Measurements from ENCODE around the gene CDC14B.
"Not testable (repeated sequence)": the region's sequence is repeated elsewhere in the genome, so short reads cannot be mapped to it uniquely, and the experiment has no call there.

CDC14B gene

DNA sequence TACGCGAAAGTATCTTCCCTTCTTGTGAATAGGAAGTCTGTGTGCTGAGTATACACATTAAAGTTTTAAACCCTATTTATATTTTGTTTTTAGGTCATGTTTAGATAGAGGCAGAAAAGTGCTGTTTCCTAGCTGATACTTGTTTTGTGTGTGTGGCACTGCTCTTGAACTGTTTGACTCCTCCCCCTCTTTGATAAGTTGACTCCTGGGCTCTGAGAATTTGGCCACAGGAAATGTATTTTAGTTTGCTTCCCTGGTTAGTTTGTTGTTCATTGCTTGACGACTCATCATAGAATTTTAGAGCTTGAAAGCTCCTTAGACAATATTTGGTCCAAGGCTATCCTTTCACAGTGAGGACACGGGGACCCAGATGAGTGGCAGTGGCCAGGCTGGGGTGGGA lies 2.0 kb upstream of the CDC14B start:
- DNase-seq, result no peak

- no peak for DNase-seq
Observed at GRCh38 chr9:96620832-96621269, 1.2 kb upstream of the CDC14B start.

- no peak for DNase-seq
Observed at GRCh38 chr9:96620181-96620514, 505 bp upstream of the CDC14B start.

DNA sequence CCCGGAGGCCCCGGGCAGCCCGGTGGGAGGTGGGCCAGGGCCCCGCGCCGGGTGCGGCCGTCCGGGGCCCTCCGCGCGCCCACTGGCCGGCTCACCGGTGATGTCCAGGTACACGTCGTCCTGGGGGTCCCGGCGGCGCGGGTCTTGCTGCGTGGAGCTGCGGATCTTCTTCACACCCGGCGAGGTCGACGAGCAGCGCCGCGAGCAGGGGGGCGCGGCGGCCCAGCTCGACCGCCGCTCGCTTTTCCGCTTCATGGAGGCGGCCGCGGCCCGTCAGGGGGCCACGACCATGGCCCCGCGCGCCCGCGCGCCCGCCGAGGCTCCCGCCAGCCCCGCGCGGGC lies 548 bp downstream of the CDC14B start:
- no peak for DNase-seq

GRCh38 chr9:96618209-96619123 lies 1.2 kb downstream of the CDC14B start:
- peak; percentile 6 for DNase-seq

GRCh38 chr9:96617439-96618185 lies 2.0 kb downstream of the CDC14B start:
- DNase-seq, result no peak

- no peak for DNase-seq
Observed at GRCh38 chr9:96616817-96617438, 2.7 kb downstream of the CDC14B start.

DNA sequence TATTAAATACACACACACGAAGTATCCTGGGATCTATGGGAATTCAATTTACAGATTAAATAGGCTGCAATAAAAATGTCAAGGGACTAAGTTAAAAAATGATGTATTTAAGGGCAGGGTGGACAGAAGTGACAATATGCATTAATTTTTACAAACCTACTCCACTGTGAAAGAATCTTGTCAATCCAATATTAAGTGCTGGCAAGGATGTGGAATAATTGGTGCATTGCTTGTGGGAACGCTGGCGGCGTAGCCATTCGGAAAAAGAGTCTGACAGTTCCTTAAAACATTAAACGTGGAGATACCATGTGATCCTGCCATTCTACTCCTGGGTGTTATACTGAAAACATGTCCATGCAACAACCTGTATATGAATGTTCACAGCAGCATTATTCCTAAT lies 4.2 kb downstream of the CDC14B start:
- DNase-seq, result no peak

GRCh38 chr9:96614664-96615063 lies 5.0 kb downstream of the CDC14B start:
- DNase-seq, result not testable (repeated sequence)

DNA sequence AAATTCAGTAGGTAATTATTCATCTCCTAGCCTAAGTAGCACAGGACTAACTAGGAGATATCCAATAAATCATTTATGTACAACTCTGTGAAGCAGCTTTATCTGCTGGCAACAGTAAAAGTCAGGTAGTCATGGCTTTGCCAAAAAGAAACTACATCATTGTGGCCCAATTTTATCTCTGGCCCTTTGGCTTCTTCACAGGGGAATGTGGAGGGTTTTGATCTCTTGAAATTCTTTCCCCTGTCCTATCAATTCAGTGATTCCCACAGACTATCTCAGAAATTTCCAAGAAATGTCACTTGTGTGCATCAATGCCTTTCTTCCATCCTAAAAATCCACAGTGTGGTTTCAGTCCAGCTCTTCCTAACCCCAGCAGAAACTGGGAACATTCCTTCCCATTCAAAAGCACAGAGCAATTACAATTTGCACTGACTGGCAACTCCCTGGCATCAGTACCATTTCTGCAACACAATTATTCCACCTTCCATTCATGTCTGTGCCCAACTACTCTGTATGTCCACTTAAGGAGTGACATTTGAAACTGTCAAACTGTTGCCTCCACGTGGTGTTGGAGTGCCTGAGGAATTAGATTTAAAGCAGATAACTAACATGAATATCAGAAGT lies 6.6 kb downstream of the CDC14B start:
- DNase-seq, result no peak

GRCh38 chr9:96612105-96612965 lies 7.3 kb downstream of the CDC14B start:
- DNase-seq, result no peak

DNA sequence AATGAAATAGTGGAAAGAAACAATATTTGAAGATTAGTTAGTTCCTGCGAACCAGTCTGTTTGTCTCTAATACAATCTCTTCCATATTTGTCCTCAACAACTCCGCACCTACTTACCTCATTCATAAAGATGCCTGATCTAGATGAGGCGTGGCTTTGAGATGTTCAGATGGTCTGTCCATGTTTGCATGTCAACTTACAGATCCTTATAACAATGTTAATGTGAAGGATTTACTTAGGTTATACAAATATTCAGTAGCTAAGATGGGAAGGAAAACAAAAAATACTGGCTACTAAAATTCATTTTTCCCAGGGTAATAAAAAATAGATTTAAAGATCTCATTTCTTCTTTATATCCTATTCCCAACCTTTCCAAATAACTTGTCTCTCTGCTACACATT lies 8.3 kb downstream of the CDC14B start:
- no peak for DNase-seq

GRCh38 chr9:96609732-96610131 lies 9.9 kb downstream of the CDC14B start:
- DNase-seq, result no peak

DNA sequence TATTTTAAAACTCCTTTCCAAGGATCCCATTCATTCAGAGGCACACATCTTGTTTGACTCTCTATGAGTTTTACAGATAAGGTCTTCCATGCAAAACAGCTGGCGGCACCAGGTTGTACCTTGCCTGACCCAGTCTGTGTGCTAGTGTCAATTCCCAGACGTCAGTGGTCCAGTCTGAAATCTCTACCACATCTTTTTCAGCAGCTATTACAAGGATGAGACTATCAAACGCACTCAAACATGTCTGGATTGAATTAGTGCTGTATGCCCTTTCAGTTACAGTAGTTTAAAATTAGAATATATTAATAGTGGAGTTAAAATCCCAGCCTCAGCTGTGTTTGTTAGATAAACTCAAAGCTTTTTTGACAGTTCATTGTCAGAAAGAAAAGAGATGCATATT lies 11.7 kb downstream of the CDC14B start:
- DNase-seq, result no peak

DNA sequence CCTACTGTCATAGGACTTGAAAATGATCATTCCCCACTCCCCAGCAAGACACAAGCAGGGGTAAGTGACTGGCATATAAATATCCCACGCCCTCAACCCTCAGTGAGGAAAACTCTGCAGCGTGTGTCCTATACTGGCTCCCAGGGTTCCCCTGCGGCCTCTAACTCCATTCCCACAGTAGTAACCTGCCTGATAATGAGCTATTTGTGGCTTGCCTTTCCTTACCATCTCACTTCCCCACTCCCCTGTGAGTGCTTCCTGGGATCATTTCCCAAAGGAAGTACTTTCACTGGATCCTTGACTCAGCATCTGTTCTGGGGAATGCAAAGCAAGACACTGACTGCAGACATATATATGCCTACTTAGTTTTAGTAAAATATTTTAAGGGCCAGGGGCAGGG lies 14.3 kb downstream of the CDC14B start:
- DNase-seq, result no peak

DNA sequence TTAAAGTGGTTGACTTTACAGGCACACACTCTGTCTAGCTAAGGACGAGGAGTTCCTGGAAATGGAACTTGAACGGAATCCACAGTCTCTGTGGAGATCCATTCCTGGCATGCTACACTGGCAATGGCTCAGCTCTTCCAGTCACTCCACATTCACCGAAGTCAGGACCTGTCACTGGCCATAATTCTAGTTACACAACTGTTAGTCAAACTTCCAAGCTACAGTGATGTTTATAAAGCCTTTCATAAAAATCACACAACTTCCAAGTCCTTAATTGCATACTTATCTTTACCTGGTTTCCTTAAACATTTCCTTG lies 15.7 kb downstream of the CDC14B start:
- no peak for DNase-seq

GRCh38 chr9:96603305-96604003 lies 16.2 kb downstream of the CDC14B start:
- no peak for DNase-seq

DNA sequence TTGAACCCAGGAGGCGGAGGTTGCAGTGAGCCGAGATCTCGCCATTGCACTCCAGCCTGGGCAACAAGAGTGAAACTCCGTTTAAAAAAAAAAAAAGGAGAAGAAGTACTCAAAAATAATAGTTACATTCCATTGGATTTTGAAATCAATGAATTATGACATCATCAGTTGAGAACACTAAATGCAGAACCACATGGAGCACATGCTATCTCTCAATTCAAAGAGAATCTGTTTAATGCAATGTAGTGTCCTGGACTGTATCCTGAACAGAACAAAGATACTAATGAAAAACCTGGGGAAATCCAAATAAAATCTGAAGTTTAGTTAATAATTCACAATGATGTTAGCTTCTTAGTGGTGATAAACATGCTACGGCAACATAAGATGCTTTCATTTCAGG lies 20.3 kb downstream of the CDC14B start:
- no peak for DNase-seq

GRCh38 chr9:96596601-96597111 lies 23.0 kb downstream of the CDC14B start:
- DNase-seq, result no peak

DNA sequence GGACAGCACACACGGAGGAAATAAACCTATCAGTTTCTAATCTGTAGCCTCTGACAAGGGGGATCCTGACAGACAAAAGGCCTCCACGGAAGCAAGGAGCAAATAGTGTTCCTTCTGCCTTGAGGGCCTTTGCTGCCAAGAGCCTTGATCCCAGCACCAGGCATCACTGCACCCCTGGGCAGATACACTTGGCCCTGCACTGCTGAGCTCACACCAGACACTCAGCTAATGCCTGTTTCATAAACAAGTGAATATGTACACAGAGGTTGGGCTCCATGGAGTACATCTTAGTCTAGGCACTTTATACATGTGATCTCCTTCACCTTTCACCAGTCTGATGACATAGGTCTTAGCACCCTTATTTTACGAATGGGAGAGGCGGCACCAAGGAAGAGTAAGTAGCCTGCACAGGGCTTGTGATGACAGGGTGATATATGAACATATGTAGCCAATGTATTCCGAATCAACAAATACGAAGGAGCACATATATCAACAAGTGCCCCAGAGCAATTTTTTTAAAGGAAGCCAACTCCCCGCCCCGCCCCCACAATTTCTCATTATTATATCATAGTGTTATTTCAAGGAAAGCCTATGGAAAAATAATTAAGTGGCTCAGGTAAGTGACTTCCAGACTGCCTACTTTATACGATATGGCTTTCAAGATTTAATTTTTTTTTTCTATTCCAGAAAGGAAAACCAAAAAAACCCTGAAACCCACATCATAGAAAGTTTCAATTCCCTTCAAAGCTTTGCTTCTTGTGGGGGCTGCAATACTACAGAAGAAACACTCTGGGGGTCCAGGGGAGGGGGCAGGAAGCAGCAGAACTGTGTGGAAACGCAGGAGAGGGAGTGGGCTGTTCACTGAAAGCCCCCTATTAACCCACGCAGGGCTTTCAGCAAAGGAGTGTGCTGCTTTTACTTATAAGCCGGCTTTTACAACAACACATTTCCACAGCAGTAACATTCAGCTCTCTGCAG lies 32.0 kb downstream of the CDC14B start:
- no peak for DNase-seq

GRCh38 chr9:96585426-96585825 lies 34.2 kb downstream of the CDC14B start:
- DNase-seq, result no peak
